ENCODE data around the gene NPFFR2.
"Not testable (repeated sequence)": the region's sequence is repeated elsewhere in the genome, so short reads cannot be mapped to it uniquely, and the experiment has no call there.

The NPFFR2 gene

DNA sequence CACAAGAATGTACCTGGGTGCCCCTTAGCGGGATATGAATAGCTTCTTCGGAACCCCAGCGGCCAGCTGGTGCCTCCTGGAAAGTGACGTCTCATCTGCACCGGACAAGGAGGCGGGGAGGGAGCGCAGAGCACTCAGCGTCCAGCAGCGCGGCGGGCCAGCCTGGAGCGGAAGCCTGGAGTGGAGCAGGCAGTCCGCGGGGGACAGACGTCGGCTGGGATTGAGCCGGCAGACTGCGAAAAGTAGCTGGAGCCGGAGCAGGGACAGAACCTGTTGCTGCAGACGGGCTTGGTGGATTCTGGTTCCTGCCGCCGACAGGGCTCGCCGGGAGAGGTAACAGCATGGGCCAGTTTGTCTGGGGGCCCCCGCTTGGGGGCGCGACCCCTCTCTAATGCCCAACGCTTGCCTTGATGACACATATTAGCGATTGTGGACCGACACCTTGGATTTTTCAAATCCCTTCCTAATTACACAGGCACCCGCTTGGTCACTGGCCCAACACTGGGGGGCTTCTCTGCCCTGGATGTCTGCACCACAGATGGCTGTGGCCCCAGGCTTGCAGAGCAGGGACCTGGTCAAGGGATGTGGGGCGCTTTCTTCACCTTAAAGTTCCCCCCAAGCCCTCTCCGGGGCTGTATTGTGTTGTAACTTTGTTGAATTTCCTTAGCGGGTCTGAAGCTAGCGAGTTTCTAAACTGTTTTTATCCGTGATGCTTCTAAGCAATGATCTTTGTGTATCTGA lies at the start of gene NPFFR2:
Gene NPFFR2 (plus strand): TSS at position 133 of the 741 bp plus-strand sequence. CDS start 96,592 bp downstream, outside the sequence.
- DNase-seq (ENCODE audit: low read depth): no peak

DNA sequence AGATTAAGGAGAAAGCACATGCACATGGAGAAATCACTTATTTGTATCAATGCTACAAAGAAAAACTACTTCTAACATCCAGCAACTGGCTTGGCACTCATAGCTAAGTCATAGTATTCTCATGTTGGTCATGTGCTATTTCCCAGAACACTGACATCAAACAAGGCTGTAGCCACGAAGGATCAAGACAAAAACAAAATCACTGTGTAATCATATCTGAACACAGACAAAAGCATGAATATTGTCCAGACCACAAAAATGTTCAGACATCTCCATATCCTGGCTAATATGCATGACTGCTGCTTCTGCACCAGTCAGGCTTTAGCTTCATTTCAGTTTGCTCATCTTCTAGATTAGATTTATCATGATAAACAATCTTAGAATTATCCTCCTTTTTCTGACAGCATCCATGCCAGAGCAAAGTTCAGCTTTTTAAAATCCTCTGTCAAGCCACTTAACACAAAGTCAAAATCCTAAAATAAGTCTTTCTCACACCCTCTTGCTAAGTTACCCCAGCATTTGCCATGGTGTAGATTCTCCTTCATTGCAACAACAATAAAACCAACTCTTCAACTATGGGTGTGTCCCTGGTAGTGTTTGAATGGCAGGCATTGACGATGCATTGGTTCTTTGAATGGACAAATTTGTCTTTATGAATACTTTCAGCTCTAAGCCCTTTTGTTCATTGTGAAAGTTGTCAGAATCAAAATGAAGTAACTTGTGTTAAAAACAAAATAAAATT lies 39.1 kb upstream of the NPFFR2 start:
- no peak for DNase-seq (ENCODE audit: low read depth)

DNA sequence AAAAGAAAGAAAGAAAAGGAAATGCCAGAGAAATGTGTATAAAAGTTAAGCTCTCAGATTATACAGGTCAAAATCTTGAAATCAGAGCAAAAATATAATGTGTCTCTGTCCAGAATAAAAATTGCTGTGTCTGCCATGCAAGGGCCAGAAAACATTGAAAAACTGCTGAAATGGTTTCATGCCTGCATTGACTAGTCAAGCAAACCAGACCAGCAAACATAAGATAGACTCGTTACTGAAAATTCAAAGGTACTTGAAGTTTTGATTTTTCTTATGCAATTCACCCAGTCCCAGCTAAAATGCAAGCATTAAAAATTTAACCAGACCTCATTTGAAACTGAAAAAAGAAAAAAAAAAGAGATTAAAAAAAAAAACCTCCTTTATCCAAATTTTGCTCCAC lies 37.2 kb upstream of the NPFFR2 start:
- DNase-seq (ENCODE audit: low read depth): no peak

DNA sequence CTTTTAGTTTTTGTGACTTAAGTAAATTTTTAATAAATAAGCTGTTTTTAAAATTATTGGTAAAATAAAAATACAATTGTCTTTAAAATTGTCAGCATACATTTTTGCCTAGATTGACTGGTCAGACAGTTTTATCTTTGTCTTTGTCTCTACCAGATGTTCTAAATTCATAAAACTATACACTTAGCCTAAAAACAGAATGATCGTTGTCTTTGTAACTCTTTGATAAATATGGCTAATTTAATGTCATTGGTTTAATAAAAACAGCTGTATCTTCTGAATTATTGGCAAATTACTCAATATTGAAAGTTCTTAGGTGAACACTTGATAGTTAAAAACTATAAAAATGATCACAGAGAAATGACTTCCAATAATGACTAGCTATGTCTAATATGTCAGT lies 36.5 kb upstream of the NPFFR2 start:
- DNase-seq (ENCODE audit: low read depth): no peak

DNA sequence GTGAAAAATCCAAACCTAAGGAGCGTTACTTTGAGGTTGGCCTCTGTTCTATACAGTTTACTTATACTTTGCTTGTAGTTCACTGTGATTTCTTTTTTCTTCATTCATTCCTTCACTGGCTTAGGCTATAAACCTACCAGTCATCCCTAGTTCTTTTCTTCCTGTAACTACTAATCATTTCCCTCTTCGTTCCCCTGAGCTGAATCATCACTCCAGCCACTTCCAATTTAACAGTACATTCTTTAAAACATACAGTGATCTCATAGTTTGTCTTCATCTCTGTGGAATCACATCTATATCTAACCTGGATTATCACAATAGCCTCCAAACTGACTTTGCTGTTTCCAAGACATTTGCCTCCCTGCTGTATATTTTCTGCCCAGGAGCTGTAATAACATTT lies 25.2 kb upstream of the NPFFR2 start:
- DNase-seq (ENCODE audit: low read depth): no peak

DNA sequence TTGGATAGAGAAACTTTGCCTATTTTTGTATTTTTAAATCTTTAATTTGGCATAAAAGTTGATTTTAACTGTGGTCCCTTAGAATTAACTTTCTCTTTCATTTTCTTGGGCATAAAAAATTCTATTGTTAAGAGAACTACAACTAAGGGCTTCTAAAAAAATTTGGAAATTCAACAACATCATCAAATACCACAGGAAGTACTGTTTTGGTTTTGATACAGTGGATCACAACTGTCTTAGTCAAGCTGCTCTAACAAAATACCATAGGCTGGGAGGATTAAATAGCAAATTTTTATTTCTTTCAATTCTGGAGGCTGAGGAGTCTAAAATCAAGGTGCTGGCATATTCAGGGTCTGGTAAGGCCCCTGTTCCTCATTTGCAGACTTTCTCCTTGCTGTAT lies 19.9 kb upstream of the NPFFR2 start:
- no peak for DNase-seq (ENCODE audit: low read depth)

DNA sequence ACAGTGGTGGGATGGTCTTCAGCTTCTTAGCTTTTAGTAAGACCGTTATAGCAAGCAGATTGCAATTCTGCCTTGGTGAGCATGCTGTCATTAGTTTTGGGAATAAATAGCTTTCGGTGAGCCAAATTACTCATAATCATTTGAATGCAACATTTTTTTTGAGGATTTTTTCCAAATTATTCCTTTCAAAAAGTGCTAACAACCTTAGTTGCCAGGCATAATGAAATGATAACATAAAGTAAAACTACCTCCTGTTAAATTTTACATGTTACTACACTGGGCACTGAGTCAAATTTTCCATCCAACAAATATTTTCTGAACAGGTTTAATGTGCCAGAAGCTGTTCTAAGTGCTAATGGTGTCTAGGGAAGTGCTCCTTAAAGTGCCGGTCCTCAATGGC lies 15.8 kb upstream of the NPFFR2 start:
- no peak for DNase-seq (ENCODE audit: low read depth)

DNA sequence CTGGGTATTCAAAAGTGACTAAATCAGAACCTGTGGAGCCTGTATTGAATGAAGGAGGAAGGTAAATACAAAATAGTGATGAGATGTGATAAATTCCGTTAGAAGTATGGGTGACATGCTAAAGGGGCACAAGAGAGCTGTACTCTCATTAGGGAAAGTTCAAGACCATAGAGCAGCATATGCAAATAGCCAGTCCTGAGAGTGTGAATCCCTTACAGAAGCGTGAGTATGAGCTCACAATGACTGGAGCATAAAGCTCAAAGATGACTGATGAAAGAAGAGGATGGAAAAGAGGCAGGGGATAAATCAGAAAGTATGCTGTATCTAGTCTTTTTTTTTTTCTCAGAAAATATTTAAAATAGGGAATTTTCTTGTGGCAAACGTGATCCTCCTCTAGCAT lies 12.1 kb upstream of the NPFFR2 start:
- DNase-seq (ENCODE audit: low read depth): no peak

DNA sequence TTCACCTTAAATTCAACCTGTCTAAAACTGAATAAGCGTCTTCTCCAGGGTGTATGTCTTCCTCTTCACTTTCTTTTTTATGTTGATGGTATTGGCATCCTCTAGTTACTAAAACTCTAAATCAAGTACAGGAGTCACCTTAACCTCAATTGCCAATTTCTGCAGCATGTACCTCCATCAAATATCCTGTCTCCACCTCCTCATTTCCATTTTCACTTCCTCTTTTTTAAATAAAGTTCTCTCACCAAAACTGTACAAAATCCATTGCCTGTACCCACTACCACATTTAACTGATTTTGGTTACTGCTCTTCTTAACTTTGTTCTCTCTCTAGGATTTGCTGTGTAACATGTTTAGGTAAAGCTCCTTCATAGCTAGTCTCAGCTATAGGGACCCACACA lies 9.2 kb upstream of the NPFFR2 start:
- DNase-seq (ENCODE audit: low read depth): no peak

DNA sequence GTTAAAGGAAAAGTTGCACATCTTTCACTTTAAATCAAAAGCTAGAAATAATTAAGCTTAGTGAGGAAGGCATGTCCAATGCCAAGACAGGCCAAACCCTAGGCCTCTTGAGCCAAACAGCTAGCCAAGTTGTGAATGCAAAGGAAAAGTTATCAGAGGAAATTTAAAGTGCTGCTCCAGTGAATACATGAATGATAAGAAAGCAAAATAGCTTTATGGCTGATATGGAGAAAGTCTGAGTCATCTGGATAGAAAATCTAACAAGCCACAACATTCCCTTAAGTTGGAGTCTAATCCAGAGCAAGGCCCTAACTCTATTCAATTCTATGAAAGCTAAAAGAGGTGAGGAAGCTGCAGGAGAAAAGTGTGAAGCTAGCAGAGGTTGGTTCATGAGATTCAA lies 23.8 kb downstream of the NPFFR2 start:
- no peak for DNase-seq (ENCODE audit: low read depth)

DNA sequence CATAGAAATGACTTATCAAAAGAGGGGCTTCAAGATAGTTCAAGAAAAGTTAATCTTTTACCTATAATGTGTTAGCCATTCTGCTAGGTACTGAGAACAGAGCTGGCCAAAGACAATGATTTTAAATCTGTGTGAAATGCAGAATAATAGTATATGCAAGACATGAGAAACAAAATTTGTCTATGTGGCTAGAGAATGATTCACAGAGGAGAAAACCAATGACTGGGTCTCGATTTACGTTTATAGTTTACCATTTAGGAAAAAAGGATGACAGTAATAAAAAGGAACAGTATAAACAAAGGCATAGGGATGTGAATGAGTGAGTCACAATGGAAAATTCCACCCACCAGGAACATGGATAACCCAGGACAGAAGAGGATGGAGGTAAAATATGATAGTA lies 31.9 kb downstream of the NPFFR2 start:
- no peak for DNase-seq (ENCODE audit: low read depth)

DNA sequence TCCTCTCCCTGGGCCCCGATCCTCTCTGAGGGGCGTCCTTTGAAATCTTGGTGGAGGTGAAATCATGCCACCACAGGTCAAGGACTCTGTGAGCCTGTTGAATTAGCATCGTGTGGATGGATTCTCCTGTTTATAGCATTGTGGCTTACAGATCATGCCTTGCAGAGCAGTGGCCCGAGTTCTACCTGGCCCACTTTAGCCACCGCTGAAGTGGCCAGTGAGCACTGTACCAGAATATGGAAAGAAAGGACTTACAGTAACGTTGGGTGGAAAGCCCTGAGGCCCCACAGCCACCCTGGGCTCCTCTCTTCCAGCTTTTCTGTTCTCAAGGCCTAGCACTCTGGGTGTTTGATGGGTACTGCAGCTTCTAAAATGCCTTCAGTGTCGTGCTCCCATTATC lies 35.3 kb downstream of the NPFFR2 start:
- no peak for DNase-seq (ENCODE audit: low read depth)

DNA sequence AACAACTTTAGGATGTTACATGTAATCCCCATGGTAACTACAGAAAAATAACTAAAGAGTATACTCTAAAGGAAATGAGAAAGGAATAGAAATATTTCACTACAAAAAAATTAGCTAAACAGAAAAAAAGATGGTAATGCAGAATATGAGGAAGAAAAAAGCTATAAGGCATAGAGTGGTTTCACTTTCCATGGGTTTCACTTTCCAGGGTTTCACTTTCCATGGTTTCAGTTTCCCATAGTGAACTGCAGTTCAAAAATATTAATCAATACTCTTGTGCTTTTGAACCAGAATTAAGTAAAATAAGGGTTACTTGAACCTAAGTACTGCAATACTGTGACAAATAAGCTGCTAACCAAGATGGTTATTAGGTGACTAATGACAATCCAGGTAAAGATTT lies 42.0 kb downstream of the NPFFR2 start:
- DNase-seq (ENCODE audit: low read depth): no peak

DNA sequence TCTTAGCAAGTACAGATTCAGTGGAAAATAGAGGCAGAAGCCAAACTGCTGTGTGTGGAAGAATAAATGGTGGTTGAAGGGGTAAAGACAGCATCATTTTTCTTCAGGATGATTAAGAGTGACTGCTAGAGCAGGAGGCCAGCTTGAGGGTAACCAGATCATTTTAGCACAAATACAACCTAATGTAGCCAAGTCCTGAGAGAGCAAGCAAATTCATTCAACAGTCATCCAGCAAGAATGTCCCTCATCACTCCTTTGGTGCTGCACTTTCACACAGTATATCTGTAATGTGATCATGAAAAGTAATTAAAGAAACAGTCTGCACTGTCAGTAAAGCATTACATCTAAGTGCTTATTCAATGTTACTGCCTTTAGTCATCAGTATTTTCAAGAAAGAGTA lies 44.8 kb downstream of the NPFFR2 start:
- no peak for DNase-seq (ENCODE audit: low read depth)

DNA sequence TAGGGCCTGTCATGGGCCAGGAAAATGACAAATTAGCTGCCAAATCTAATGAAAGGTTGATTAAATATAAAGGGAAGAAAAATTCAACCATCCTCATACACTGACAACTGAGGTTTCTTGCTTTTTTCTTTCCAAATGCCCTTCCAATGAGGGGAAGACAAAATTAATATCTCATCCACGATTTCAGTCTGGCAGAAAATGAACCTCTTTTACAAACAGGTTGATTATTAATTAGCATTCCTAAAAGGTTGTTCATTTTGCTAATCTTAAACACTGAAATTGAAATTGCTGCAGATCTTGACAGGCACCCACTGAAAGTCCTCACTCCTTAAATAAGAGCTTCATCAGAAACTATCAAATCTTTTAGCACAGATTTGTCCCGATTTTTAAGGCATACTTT lies 45.5 kb downstream of the NPFFR2 start:
- no peak for DNase-seq (ENCODE audit: low read depth)

DNA sequence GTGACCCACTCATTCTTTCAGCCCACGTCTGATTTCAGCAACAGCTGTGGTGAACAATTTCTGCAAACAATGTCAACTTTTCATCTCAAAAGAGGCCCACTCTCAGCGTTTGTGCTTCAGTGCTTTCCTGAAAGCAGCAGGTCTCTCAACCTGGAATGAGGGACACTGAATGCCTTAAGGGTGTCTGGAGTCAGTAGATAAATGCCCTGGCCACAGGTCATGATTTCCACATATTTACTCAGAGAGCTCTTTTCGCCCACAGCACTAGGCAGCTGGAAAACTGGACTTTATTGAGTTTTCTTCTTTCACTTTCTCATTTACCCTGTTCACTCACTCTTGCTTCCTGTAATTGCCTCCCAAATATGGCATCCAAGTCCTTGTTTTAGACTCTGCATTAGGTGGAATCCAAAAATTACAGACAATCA lies 52.8 kb downstream of the NPFFR2 start:
- no peak for DNase-seq (ENCODE audit: low read depth)

DNA sequence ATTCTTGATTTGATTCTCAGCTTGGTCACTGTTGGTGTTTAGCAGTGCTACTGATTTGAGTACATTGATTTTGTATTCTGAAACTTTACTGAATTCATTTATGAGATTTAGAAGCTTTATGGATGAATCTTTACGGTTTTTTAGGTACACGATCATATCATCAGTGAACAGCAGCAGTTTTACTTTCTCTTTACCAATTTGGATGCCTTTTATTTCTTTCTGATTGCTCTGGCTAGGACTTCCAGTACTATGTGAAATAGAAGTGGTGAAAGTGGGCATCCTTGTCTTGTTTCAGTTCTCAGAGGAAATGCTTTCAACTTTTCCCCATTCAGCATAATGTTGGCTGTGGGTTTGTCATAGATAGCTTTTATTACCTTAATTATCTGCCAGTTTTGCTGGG lies 58.8 kb downstream of the NPFFR2 start:
- DNase-seq (ENCODE audit: low read depth): not testable (repeated sequence)

DNA sequence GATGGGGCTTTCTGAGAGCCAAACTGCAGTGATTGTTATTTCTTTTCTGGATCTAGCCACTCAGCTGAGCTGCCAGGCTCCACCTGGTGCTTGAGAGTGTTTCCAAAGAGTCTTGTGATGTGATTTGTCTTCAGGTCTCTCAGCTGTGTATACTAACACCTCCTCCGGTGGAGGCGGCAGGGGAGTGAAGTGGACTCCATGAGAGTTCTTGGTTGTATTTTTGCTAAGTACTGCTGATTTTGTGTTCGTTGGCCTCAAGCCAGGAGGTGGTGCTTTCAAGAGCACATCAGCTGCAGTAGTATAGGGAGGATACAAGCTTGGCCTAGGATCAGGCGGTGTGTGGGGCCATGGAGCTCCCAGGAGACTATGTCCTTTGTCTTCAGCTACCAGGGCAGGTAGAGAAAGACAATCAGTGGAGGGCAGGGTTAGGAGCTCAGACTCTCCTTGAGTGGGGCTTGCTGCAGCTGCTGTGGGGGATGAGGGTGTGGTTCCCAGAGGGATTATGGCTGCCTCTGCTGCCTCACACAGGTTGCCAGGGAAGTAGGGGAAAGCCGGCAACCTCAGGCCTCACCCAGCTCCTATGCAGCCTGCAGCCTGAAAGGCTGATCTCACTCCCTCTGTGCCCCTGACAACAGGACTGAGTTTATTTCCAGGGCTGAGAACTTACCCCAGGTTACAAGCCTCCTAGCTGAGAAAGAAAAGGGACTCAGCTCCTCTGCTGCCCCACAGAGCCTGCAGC lies 62.4 kb downstream of the NPFFR2 start:
- no peak for DNase-seq (ENCODE audit: low read depth)

DNA sequence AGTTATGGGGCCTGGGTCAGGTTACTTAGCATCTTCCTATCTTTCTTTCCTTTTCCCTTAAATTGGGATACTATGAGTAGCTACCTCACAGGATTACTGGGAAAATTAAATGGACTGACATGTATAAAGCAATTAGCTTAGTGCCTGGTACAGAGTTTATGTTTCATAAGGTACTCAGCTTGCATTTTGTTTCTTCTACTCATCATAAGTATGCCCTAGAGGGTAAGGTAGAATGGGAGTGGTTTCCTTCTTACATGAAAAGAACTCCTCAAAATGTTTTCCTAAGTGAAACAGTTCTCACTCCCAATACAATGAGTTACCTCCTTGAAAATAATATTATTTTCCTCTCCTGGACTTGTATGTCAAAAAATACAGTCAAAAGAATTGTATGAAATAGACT lies 75.7 kb downstream of the NPFFR2 start:
- no peak for DNase-seq (ENCODE audit: low read depth)

DNA sequence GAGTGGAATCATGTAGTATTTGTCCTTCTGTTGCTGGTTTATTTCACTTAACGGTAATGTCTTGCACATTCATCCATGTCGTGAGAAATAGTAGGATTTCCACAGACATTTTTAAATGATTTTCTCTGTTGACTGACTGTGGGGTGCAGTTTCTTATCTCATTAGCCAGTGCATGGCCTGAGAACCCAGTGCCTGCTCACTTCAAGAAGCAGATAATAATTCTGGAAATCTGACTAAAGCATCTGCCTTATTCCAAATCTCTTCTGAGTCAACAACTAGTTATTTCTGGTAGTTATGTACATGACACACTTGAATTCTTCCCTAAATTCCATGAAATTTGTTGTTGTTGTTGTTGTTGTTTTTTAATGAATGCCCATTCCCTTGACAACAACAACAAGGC lies 77.6 kb downstream of the NPFFR2 start:
- DNase-seq (ENCODE audit: low read depth): no peak

DNA sequence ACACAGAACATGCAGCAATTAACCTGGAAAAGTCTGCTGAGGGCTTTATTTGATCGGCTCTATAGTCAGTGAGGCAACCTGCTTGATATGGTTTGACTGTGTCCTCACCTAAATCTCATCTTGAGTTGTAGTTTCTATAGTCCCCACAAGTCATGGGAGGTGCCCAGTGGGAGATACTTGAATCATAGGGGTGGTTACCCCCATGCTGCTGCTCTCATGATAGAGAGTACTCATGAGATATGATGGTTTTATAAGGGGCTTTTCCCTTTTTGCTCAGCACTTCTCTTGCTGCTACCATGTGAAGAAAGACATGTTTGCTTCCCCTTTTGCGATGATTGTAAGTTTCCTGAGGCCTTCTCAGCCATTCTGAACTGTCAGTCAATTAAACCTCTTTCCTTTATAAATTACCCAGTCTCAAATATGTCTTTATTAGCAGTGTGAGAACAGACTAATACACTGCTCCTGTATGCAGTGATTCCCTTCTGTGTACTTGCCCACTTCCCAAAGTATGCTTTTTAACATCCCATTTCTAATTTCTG lies 78.2 kb downstream of the NPFFR2 start:
- DNase-seq (ENCODE audit: low read depth): no peak

DNA sequence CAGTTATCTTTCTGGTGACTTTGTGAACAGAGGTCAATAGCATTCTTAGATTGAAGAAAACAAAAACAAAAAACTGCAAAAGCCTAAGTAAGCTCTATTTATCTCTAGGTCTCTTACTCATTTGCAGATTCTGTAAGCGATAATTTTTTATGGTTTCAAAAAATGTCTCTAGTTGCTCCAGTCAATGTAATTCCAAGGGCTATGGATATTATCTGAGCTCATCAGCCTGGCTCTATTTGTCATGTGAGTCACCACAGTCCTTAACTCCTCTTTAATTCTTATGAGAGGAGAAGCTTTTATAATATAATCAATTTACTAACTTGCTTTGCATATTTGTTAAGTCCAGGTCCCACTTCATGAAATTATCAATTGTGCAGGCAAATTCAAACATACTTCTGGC lies 79.1 kb downstream of the NPFFR2 start:
- no peak for DNase-seq (ENCODE audit: low read depth)

DNA sequence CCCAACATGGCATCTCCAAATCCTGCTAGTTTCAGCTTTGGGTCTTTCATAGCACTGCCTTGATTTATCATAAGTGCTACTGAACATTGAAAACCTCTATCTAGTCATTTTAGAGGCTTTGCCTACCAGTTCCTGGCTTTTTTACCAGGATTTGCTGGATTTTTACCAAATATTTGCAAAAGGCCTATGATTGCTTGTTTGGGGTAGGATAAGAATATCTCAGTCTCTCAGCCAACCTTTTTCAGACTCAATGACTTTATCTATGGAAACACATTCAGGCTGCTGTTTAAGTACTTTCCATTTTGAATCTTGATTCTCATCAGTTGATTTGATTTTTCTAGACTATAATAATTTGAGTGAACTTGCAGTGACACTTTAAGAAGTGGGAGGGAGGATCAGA lies 80.1 kb downstream of the NPFFR2 start:
- DNase-seq (ENCODE audit: low read depth): no peak
